PC-3 (cell line): ENCODE data around the gene ACD. TPM values are rescaled to one million over a fixed set of nuclear protein-coding genes. Genes with fewer than 3 reads are reported as not detected.

Experiments
- ATAC-seq: fragments of 200-7000 bp; cut with Tn5 transposase; 2 replicates; pipeline ENCODE4 v1.9.1; 2020; ENCODE audit warnings: mild to moderate bottlenecking, moderate library complexity
- BruUV-seq: library from RNA; stranded (reverse); fragments of 400-500 nt; replicated peaks from 2 replicates; lab custom pipeline; 2021; lab: Mats Ljungman, UMichigan
- CTCF ChIA-PET: fragments of 300-600 bp; sonication (Branson Sonifier 250); formaldehyde crosslinking; loops from one replicate; lab custom pipeline; 2022; ENCODE audit warnings: antibody characterized with exemption; lab: Charles Lee
- POLR2A ChIA-PET: fragments of 300-600 bp; sonication (Branson Sonifier 250); formaldehyde crosslinking; loops from one replicate; lab custom pipeline; 2022; ENCODE audit warnings: antibody characterized with exemption; ENCODE audit not compliant: unreplicated experiment; lab: Charles Lee
- DNase-seq: peaks from one replicate; pipeline ENCODE4 v3.0.0-alpha.2; 2015
- H2AFZ ChIP-seq: fragments of 300-600 bp; sonication (generic); 2 replicates; pipeline ENCODE4 v1.6.0; 2016; ENCODE audit warnings: antibody characterized with exemption, low read length
- H3F3A ChIP-seq: fragments of 300-600 bp; sonication (generic); one replicate; pipeline ENCODE4 v1.6.0; 2017; ENCODE audit warnings: antibody characterized with exemption, low read length, control low read depth, mild to moderate bottlenecking; ENCODE audit not compliant: unreplicated experiment
- H3K27ac ChIP-seq: fragments of 300-600 bp; sonication (generic); 2 replicates; pipeline ENCODE4 v1.5.1; 2016; ENCODE audit warnings: mild to moderate bottlenecking, low read length
- H3K27me3 ChIP-seq: fragments of 300-600 bp; sonication (generic); 2 replicates; pipeline ENCODE4 v1.6.1; 2016; ENCODE audit warnings: low read length, mixed read lengths
- H3K36me3 ChIP-seq: fragments of 300-600 bp; sonication (generic); 2 replicates; pipeline ENCODE4 v1.6.1; 2016; ENCODE audit warnings: low read depth, mixed run types, low read length, mixed read lengths
- H3K4me1 ChIP-seq: fragments of 300-600 bp; sonication (generic); 2 replicates; pipeline ENCODE4 v1.5.1; 2016; ENCODE audit warnings: low read length; ENCODE audit not compliant: insufficient read depth
- H3K4me2 ChIP-seq: fragments of 300-600 bp; sonication (generic); 2 replicates; pipeline ENCODE4 v1.6.0; 2016; ENCODE audit warnings: low read length
- H3K4me3 ChIP-seq: fragments of 300-600 bp; sonication (generic); 2 replicates; pipeline ENCODE4 v1.5.1; 2016; ENCODE audit warnings: mild to moderate bottlenecking, low read length, mixed read lengths
- H3K79me2 ChIP-seq: fragments of 300-600 bp; sonication (generic); 2 replicates; pipeline ENCODE4 v1.6.1; 2017; ENCODE audit warnings: low read length, mixed read lengths
- H3K9ac ChIP-seq: fragments of 300-600 bp; sonication (generic); 2 replicates; pipeline ENCODE4 v1.6.0; 2016; ENCODE audit warnings: mild to moderate bottlenecking, low read length
- H3K9me2 ChIP-seq: fragments of 300-600 bp; sonication (generic); replicated peaks from 2 replicates; pipeline ENCODE4 v1.6.1; 2016; ENCODE audit warnings: mixed run types, low read length, mixed read lengths
- H3K9me3 ChIP-seq: fragments of 300-600 bp; sonication (generic); 2 replicates; pipeline ENCODE4 v1.6.1; 2016; ENCODE audit warnings: low read length, mixed read lengths
- H4K20me1 ChIP-seq: fragments of 300-600 bp; sonication (generic); 2 replicates; pipeline ENCODE4 v1.6.1; 2016; ENCODE audit warnings: low read length, mixed read lengths
- EZH2 ChIP-seq: fragments of 300-600 bp; sonication (generic); IDR thresholded peaks from one replicate; pipeline ENCODE4 v1.6.1; 2017; ENCODE audit warnings: antibody characterized with exemption, mild to moderate bottlenecking, low read length; ENCODE audit not compliant: unreplicated experiment
- EZH2phosphoT487 ChIP-seq: fragments of 300-600 bp; sonication (generic); IDR thresholded peaks from 2 replicates; pipeline ENCODE4 v1.6.1; 2018; ENCODE audit warnings: mild to moderate bottlenecking, antibody characterized with exemption, low read length, borderline replicate concordance
- intact Hi-C: fragments of 100-400 bp; cut with micrococcal nuclease; formaldehyde crosslinking; loops from 2 replicates; pipeline ENCODE4 v1.9.0; 2023
- total RNA-seq: library from RNA; depleted of rRNA; stranded (reverse); fragments of >200 nt; gene quantifications from 2 replicates; pipeline ENCODE4 v1.2.3, GENCODE V29; 2014
- TF ChIP-seq, protein P1 (sequence below): fragments of 300-600 bp; sonication (generic); conservative IDR thresholded peaks from 2 replicates; pipeline ENCODE4 v1.5.1; 2017; ENCODE audit warnings: antibody characterized with exemption, low read depth, mild to moderate bottlenecking, low read length

Gene ACD
- total RNA-seq, 1 experiment from 2014 or later, result 26.3 TPM

DNA sequence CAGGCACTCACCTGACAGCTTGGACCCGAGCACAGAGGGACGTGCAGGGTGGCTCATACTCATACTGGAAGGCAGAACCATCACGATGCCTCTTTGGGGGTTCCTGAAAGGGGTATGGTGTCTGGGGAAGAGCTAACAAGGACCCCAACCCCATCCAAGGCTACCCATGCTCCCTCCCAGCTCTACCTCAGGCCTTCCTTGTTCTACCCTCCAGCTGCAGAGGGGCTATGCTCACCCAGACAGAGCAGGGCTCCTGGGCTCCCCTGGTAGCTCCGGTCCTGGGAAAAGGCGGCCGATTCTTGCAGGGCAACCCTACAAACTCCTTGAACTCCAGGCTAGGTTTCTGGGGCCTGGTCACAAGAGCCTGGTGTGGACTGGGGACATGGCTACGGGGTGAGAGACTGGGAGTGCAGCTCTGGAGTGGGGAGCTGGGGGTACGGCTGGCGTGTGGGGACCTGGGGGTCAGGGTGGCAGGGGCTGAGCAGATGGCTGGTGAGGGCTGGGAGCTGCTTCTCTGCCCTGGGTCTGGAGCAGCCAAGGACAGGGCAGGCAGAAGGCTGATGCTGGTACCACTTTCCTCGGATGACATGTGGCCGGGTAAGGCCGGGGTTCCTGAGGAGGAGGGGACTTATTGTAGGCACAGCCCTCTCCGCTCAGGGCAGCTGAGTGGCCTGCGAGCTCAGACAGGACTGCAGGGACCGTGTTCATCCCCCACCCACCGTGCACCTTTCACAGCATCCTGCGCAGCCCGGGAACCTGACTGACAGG lies 2.1 kb downstream of the ACD start:
- POLR2A ChIA-PET, result no interaction called here
- no peaks in the 10 kb centered on the region for H3K27me3 ChIP-seq
- no peak for TF ChIP-seq EZH2phosphoT487
- TF ChIP-seq EZH2, result no peak
- DNase-seq (no peak), ATAC-seq (no peak)
- H4K20me1 ChIP-seq, result no peaks in the 10 kb centered on the region
- no peaks in the 10 kb centered on the region for H3K9me3 ChIP-seq
- H3K36me3 ChIP-seq, result no peaks in the 10 kb centered on the region
- H3K4me2 ChIP-seq, result no peak overlapping the region
- intact Hi-C loops, result no loop called here
- H3K79me2 ChIP-seq, result peaks cover 11% of the 10 kb centered on the region
- H3K9me2 ChIP-seq, result no peaks in the 10 kb centered on the region
- CTCF ChIA-PET, result no interaction called here
- no peak overlapping the region for H3K9ac ChIP-seq
- no peak overlapping the region for H2AFZ ChIP-seq
- peaks cover 6% of the 10 kb centered on the region; the same call in 1 of the 2 replicates for H3K4me1 ChIP-seq
- H3K27ac ChIP-seq, result no peak overlapping the region
- no TSS peak for BruUV-seq
- peaks cover 3% of the 10 kb centered on the region for H3F3A ChIP-seq
- H3K4me3 ChIP-seq, result no peak overlapping the region

GRCh38 chr16:67657017-67657608 lies 2.9 kb downstream of the ACD start:
- H3K27me3 ChIP-seq, result no peaks in the 10 kb centered on the region
- no peak overlapping the region for H3K4me2 ChIP-seq
- ATAC-seq, result no peak
- no peaks in the 10 kb centered on the region for H3K9me3 ChIP-seq
- no TSS peak for BruUV-seq
- no peaks in the 10 kb centered on the region for H3K36me3 ChIP-seq
- ChIA-PET CTCF (no interaction called here), POLR2A (no interaction called here)
- TF ChIP-seq EZH2 (no peak), EZH2phosphoT487 (no peak)
- TF ChIP-seq, protein P1, sequence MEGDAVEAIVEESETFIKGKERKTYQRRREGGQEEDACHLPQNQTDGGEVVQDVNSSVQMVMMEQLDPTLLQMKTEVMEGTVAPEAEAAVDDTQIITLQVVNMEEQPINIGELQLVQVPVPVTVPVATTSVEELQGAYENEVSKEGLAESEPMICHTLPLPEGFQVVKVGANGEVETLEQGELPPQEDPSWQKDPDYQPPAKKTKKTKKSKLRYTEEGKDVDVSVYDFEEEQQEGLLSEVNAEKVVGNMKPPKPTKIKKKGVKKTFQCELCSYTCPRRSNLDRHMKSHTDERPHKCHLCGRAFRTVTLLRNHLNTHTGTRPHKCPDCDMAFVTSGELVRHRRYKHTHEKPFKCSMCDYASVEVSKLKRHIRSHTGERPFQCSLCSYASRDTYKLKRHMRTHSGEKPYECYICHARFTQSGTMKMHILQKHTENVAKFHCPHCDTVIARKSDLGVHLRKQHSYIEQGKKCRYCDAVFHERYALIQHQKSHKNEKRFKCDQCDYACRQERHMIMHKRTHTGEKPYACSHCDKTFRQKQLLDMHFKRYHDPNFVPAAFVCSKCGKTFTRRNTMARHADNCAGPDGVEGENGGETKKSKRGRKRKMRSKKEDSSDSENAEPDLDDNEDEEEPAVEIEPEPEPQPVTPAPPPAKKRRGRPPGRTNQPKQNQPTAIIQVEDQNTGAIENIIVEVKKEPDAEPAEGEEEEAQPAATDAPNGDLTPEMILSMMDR, result no peak
- intact Hi-C loops, result no loop called here
- peaks cover 3% of the 10 kb centered on the region for H3F3A ChIP-seq
- H2AFZ ChIP-seq, result no peak overlapping the region
- H3K9ac ChIP-seq, result no peak overlapping the region
- no peaks in the 10 kb centered on the region for H3K9me2 ChIP-seq
- H3K4me3 ChIP-seq, result no peak overlapping the region
- DNase-seq, result no peak
- H3K27ac ChIP-seq, result no peak overlapping the region
- H4K20me1 ChIP-seq, result no peaks in the 10 kb centered on the region
- H3K79me2 ChIP-seq, result peaks cover 11% of the 10 kb centered on the region
- H3K4me1 ChIP-seq, result peaks cover 6% of the 10 kb centered on the region; the same call in 1 of the 2 replicates

DNA sequence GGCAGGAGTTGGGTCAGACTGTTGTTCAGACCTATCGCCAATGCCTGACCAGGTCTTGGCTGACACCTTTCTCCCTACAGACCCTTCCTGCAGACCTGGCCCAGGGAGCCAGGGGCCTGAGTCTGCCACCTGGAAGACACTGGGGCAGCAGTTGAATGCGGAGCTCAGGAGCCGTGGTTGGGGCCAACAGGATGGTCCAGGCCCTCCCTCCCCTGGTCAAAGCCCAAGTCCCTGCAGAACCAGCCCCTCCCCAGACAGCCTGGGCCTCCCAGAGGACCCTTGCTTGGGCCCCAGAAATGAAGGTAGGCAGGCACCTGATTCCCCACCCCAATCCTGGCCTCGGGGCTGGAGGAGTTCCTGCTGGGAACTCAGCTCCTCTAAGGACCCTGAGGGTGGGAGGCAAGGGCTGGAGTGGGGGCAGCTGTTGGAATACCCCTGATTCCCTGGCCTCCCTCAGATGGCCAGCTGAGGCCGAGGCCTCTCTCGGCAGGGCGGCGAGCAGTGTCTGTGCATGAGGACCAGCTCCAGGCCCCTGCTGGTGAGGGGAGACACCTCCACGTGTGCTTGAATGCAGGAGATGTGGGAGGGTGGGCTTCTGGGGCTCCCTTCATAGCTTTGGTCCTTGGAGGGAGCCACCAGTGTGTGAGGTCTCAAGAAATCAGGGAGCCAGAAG lies 3.6 kb downstream of the ACD start:
- TF ChIP-seq EZH2 (no peak), EZH2phosphoT487 (no peak)
- TF ChIP-seq, protein P1, result no peak
- ChIA-PET POLR2A (no interaction called here), CTCF (no interaction called here)
- ATAC-seq (no peak), DNase-seq (no peak)
- Histone ChIP-seq H3K4me3 (no peak overlapping the region), H3K4me1 (peaks cover 6% of the 10 kb centered on the region; the same call in 1 of the 2 replicates), H3K27ac (no peak overlapping the region), H3K9me2 (no peaks in the 10 kb centered on the region), H3K4me2 (no peak overlapping the region), H3K36me3 (no peaks in the 10 kb centered on the region), H3K27me3 (no peaks in the 10 kb centered on the region), H3K79me2 (peaks cover 11% of the 10 kb centered on the region), H3K9ac (no peak overlapping the region), H2AFZ (no peak overlapping the region), H3K9me3 (no peaks in the 10 kb centered on the region), H4K20me1 (no peaks in the 10 kb centered on the region), H3F3A (peaks cover 3% of the 10 kb centered on the region)
- BruUV-seq, result no TSS peak
- intact Hi-C loops, result no loop called here
